ENCODE measurements around the gene TNRC6A.
"Not testable (repeated sequence)": the region's sequence is repeated elsewhere in the genome, so short reads cannot be mapped to it uniquely, and the experiment has no call there.

Gene TNRC6A

DNA sequence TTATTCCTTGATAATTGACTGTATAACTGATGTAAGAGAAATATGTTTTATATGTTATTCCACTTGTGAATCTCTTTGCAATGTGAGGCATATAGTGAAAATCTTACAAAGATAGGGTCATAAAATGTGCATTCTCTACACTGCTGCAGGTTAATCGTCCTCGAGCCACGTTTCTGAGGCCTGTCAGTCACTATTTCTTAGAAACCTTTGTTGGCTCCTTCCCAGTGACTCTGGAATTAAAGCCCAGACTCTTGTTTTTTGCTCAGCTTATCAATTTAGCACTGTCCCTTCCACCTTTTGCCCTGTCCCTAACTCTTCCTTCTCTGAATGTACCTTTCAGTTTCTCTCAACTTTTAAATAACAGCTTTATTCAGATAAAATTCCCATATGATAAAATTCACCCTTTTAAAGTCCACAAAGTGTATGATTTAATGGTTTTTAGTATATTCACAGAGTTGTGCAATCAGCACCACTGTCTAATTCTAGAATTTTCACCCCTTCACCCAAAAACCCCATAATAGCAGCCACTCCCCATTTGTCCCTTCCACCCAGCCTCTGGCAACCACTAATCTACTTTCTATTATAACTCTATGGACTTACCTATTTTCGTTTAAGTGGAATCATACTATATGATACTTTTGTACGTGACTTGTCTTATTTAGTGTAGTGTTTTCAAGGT lies 8.6 kb downstream of the TNRC6A start:
- peaks cover 25% of the 10 kb centered on the region for H3K4me1 ChIP-seq (ENCODE audit: insufficient read depth, poor library complexity, severe bottlenecking)

DNA sequence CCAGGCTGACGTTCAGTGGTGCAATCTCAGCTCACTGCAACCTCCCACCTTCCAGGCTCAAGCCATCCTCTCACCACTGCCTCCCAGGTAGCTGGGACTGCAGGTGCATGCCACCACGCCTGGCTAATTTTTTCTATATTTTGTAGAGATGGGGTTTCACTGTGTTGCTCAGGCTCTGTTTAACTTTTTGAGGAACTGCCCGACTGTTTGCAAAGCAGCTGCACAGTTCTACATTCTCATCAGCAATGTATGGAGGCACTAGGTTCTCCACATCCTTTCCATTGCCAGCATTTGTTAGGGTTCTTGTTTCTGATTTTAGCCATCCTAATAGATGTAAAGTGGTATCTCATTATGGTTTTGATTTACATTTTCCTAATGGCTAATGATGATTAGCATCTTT lies 9.4 kb downstream of the TNRC6A start:
- TF ChIP-seq, protein P1, sequence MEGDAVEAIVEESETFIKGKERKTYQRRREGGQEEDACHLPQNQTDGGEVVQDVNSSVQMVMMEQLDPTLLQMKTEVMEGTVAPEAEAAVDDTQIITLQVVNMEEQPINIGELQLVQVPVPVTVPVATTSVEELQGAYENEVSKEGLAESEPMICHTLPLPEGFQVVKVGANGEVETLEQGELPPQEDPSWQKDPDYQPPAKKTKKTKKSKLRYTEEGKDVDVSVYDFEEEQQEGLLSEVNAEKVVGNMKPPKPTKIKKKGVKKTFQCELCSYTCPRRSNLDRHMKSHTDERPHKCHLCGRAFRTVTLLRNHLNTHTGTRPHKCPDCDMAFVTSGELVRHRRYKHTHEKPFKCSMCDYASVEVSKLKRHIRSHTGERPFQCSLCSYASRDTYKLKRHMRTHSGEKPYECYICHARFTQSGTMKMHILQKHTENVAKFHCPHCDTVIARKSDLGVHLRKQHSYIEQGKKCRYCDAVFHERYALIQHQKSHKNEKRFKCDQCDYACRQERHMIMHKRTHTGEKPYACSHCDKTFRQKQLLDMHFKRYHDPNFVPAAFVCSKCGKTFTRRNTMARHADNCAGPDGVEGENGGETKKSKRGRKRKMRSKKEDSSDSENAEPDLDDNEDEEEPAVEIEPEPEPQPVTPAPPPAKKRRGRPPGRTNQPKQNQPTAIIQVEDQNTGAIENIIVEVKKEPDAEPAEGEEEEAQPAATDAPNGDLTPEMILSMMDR (IDR thresholded peaks at IDR 0.05; ENCODE audit: poor library complexity, severe bottlenecking) = no peak
- no peak for DNase-seq (ENCODE audit: low spot score)
- peaks cover 25% of the 10 kb centered on the region for H3K4me1 ChIP-seq (ENCODE audit: insufficient read depth, poor library complexity, severe bottlenecking)
- H3K36me3 ChIP-seq (ENCODE audit: low read depth) = peaks cover 53% of the 10 kb centered on the region
- H3K9me3 ChIP-seq (ENCODE audit: severe bottlenecking) = no peaks in the 10 kb centered on the region
- no peak overlapping the region for H3K4me3 ChIP-seq (ENCODE audit: severe bottlenecking)
- no peak for ATAC-seq (ENCODE audit: low read depth)
- no peak overlapping the region for H3K27ac ChIP-seq (ENCODE audit: poor library complexity, severe bottlenecking)
- H3K27me3 ChIP-seq (ENCODE audit: insufficient read depth, poor library complexity, severe bottlenecking) = no peaks in the 10 kb centered on the region

More for the DNA sequence above, 8.6 kb downstream of the TNRC6A start:
- no peaks in the 10 kb centered on the region for H3K9me3 ChIP-seq (ENCODE audit: severe bottlenecking)
- TF ChIP-seq, protein P1 (IDR thresholded peaks at IDR 0.05; ENCODE audit: poor library complexity, severe bottlenecking) = no peak
- peak overlapping the region; percentile 71 for H3K27ac ChIP-seq (ENCODE audit: poor library complexity, severe bottlenecking)
- no peaks in the 10 kb centered on the region for H3K27me3 ChIP-seq (ENCODE audit: insufficient read depth, poor library complexity, severe bottlenecking)
- H3K4me3 ChIP-seq (ENCODE audit: severe bottlenecking) = no peak overlapping the region
- ATAC-seq (ENCODE audit: low read depth) (no peak), DNase-seq (ENCODE audit: low spot score) (no peak)
- H3K36me3 ChIP-seq (ENCODE audit: low read depth) = peaks cover 55% of the 10 kb centered on the region

DNA sequence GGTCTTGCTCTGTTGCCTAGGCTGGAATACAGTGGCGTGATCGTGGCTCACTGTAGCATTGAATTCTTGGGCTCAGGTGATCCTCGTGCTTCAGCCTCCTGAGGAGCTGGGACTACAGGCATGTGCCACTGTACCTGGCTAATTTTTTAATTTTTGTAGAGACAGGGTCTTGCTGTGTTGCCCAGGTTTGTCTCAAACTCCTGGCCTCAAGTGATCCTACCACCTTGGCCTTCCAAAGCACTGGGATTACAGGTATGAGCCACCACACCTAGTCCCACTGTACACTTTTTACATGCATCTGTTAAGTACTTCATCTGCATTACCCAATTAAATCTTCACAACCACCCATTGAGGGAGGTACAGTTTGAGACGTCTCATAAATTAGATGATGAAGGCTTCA lies 12.4 kb downstream of the TNRC6A start:
- no peaks in the 10 kb centered on the region for H3K9me3 ChIP-seq (ENCODE audit: severe bottlenecking)
- no peak for DNase-seq (ENCODE audit: low spot score)
- TF ChIP-seq, protein P1 (IDR thresholded peaks at IDR 0.05; ENCODE audit: poor library complexity, severe bottlenecking) = no peak
- H3K4me3 ChIP-seq (ENCODE audit: severe bottlenecking) = no peak overlapping the region
- no peak for ATAC-seq (ENCODE audit: low read depth)
- H3K27me3 ChIP-seq (ENCODE audit: insufficient read depth, poor library complexity, severe bottlenecking) = no peaks in the 10 kb centered on the region
- peaks cover 49% of the 10 kb centered on the region for H3K36me3 ChIP-seq (ENCODE audit: low read depth)
- no peak overlapping the region for H3K27ac ChIP-seq (ENCODE audit: poor library complexity, severe bottlenecking)
- H3K4me1 ChIP-seq (ENCODE audit: insufficient read depth, poor library complexity, severe bottlenecking) = peaks cover 21% of the 10 kb centered on the region

DNA sequence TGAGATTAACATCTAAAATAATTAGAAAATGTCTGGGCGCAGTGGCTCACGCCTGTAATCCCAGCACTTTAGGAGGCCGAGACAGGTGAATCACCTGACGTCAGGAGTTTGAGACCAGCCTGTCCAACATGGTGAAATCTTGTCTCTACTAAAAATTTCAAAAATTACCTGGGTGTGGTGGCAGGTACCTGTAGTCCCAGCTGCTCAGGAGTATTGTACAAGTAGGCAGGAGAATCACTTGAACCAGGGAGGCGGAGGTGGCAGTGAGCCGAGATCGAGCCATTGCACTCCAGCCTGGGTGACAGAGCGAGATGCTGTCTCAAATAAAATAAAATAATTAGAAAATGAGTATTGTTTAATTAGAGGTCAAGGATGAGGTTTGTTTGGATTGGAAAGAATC lies 13.2 kb downstream of the TNRC6A start:
- Histone ChIP-seq H3K4me1 (ENCODE audit: insufficient read depth, poor library complexity, severe bottlenecking) (peaks cover 20% of the 10 kb centered on the region), H3K36me3 (ENCODE audit: low read depth) (peaks cover 49% of the 10 kb centered on the region)
- H3K4me3 ChIP-seq (ENCODE audit: severe bottlenecking); ATAC-seq (ENCODE audit: low read depth); DNase-seq (ENCODE audit: low spot score); H3K27ac ChIP-seq (ENCODE audit: poor library complexity, severe bottlenecking); H3K27me3 ChIP-seq (ENCODE audit: insufficient read depth, poor library complexity, severe bottlenecking); H3K9me3 ChIP-seq (ENCODE audit: severe bottlenecking): not testable (repeated sequence)

DNA sequence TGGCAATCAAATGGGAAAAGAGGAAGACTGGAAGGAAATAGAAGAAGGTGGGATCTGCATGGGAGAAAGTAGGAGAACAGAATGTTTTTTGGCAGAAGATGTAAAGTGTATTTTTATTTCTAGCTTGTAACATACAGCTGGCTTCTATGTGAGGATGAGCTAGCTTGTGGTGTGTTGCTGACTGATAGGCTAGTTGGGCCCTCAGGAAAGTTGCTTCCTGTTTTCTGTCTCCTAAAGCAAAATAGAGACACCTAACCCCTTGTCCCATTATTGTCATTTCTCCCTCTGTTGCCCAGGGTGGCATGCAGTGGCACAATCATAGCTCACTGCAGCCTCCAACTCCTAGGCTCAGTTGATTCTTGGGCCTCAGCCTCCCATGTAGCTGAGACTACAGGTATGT lies 15.9 kb downstream of the TNRC6A start:
- H3K9me3 ChIP-seq (ENCODE audit: severe bottlenecking) = no peaks in the 10 kb centered on the region
- ATAC-seq (ENCODE audit: low read depth) (no peak), DNase-seq (ENCODE audit: low spot score) (no peak)
- H3K4me1 ChIP-seq (ENCODE audit: insufficient read depth, poor library complexity, severe bottlenecking) = peaks cover 23% of the 10 kb centered on the region
- H3K36me3 ChIP-seq (ENCODE audit: low read depth) = peaks cover 42% of the 10 kb centered on the region
- H3K27me3 ChIP-seq (ENCODE audit: insufficient read depth, poor library complexity, severe bottlenecking) = no peaks in the 10 kb centered on the region
- H3K27ac ChIP-seq (ENCODE audit: poor library complexity, severe bottlenecking) = peak overlapping the region; percentile 3
- H3K4me3 ChIP-seq (ENCODE audit: severe bottlenecking) = no peak overlapping the region
- TF ChIP-seq, protein P1 (IDR thresholded peaks at IDR 0.05; ENCODE audit: poor library complexity, severe bottlenecking) = no peak
